HepG2 (cell line): Measurements from ENCODE around the gene GNG12. TPM values are rescaled to one million over a fixed set of nuclear protein-coding genes. Genes with fewer than 3 reads are reported as not detected.

Source experiments
- AGO1 ChIP-seq: fragments of 200-400 bp; formaldehyde crosslinking; IDR thresholded peaks from 2 replicates; pipeline ENCODE4 v1.6.1; 2017; ENCODE audit warnings: mild to moderate bottlenecking, low read depth, low read length, moderate library complexity; ENCODE audit not compliant: poor library complexity, severe bottlenecking
- ATF7-NPFF ChIP-seq: sonication (generic); formaldehyde crosslinking; IDR thresholded peaks from 2 replicates; pipeline ENCODE4 v1.8.1; 2023; ENCODE audit warnings: mild to moderate bottlenecking, low read depth, missing genetic modification reagents, moderate library complexity
- ELF4 ChIP-seq: sonication (generic); formaldehyde crosslinking; IDR thresholded peaks from 2 replicates; pipeline ENCODE4 v1.5.0; 2020; ENCODE audit warnings: missing genetic modification reagents, mild to moderate bottlenecking, moderate library complexity, borderline replicate concordance
- FOXC1 ChIP-seq: sonication (generic); formaldehyde crosslinking; IDR thresholded peaks from 2 replicates; pipeline ENCODE4 v1.8.0; 2022; ENCODE audit warnings: mild to moderate bottlenecking, missing genetic modification reagents, borderline replicate concordance
- GMEB2 ChIP-seq: IDR thresholded peaks from 2 replicates; pipeline ENCODE4 v1.6.1; 2016; ENCODE audit warnings: missing biosample characterization, missing genetic modification reagents, low read depth
- HNRNPUL1 ChIP-seq: fragments of 200-400 bp; formaldehyde crosslinking; IDR thresholded peaks from 2 replicates; pipeline ENCODE4 v1.6.1; 2017; ENCODE audit warnings: low read depth, mild to moderate bottlenecking, low read length, moderate library complexity
- MAZ ChIP-seq, 2 experiments: sonication (generic) in 1 of 2; formaldehyde crosslinking in 1 of 2; IDR thresholded peaks; 2 replicates each; pipeline versions ENCODE4 v1.5.0 to v1.6.1; 2012 to 2020; ENCODE audit warnings: low read depth in 2 of 2, mild to moderate bottlenecking in 2 of 2, borderline replicate concordance in 1 of 2, improper control_type of control experiment in 1 of 2, low read length in 1 of 2, missing genetic modification reagents in 1 of 2, moderate library complexity in 1 of 2
- MLLT10 ChIP-seq: sonication (generic); formaldehyde crosslinking; IDR thresholded peaks from 2 replicates; pipeline ENCODE4 v1.4.0; 2020; ENCODE audit warnings: missing genetic modification reagents
- NONO ChIP-seq, 2 experiments: fragments of 450-650 bp in 1 of 2; sonication (generic) in 1 of 2; formaldehyde crosslinking in 1 of 2; IDR thresholded peaks in 1 of 2; conservative IDR thresholded peaks in 1 of 2; 2 replicates each; pipeline versions ENCODE4 v1.6.1 to v1.8.0; 2017 to 2022; ENCODE audit warnings: mild to moderate bottlenecking in 1 of 2, missing genetic modification reagents in 1 of 2, moderate library complexity in 1 of 2
- SOX6 ChIP-seq, 2 experiments: fragments of 450-650 bp in 1 of 2; sonication (generic) in 1 of 2; formaldehyde crosslinking in 1 of 2; IDR thresholded peaks; 2 replicates each; pipeline versions ENCODE4 v1.4.0 to v1.6.1; 2017 to 2020; ENCODE audit warnings: antibody characterized with exemption in 1 of 2, mild to moderate bottlenecking in 1 of 2, missing genetic modification reagents in 1 of 2
- SPEN ChIP-seq: sonication (generic); formaldehyde crosslinking; IDR thresholded peaks from 2 replicates; pipeline ENCODE4 v1.5.1; 2020; ENCODE audit warnings: low read depth, mild to moderate bottlenecking, missing genetic modification reagents
- ZBTB25 ChIP-seq: IDR thresholded peaks from 2 replicates; pipeline ENCODE4 v1.6.1; 2018; ENCODE audit warnings: missing genetic modification reagents
- ZBTB26 ChIP-seq: IDR thresholded peaks from 2 replicates; pipeline ENCODE4 v1.6.1; 2016; ENCODE audit warnings: missing compliant biosample characterization, missing genetic modification reagents, borderline replicate concordance
- ZFX ChIP-seq: sonication (generic); formaldehyde crosslinking; IDR thresholded peaks from 2 replicates; pipeline ENCODE4 v1.4.0; 2020; ENCODE audit warnings: mild to moderate bottlenecking, low read depth, missing genetic modification reagents, moderate library complexity
- ZHX1 ChIP-seq: sonication (generic); formaldehyde crosslinking; IDR thresholded peaks from 2 replicates; pipeline ENCODE4 v1.8.1; 2022; ENCODE audit warnings: low read depth, mild to moderate bottlenecking, missing genetic modification reagents
- ZMYM4 ChIP-seq: sonication (generic); formaldehyde crosslinking; IDR thresholded peaks from 2 replicates; pipeline ENCODE4 v1.8.1; 2023; ENCODE audit warnings: mild to moderate bottlenecking, missing genetic modification reagents
- ZNF282 ChIP-seq: fragments of 450-650 bp; IDR thresholded peaks from 2 replicates; pipeline ENCODE4 v1.6.1; 2018; ENCODE audit not compliant: partially characterized antibody
- ZNF460 ChIP-seq: sonication (generic); formaldehyde crosslinking; IDR thresholded peaks from 2 replicates; pipeline ENCODE4 v1.5.1; 2020; ENCODE audit warnings: missing genetic modification reagents, mild to moderate bottlenecking, borderline replicate concordance
- ZNF468 ChIP-seq: sonication (generic); formaldehyde crosslinking; IDR thresholded peaks from 2 replicates; pipeline ENCODE4 v1.8.0; 2022; ENCODE audit warnings: mild to moderate bottlenecking, moderate library complexity, missing genetic modification reagents
- ZNF547 ChIP-seq: sonication (generic); formaldehyde crosslinking; IDR thresholded peaks from 2 replicates; pipeline ENCODE4 v1.5.1; 2020; ENCODE audit warnings: mild to moderate bottlenecking, missing genetic modification reagents
- ZSCAN9 ChIP-seq: IDR thresholded peaks from 2 replicates; pipeline ENCODE4 v1.6.1; 2016; ENCODE audit warnings: borderline replicate concordance
- polyA plus RNA-seq, 8 experiments: library from polyadenylated mRNA; depleted of rRNA in 3 of 8; stranded (reverse) in 7 of 8; unstranded in 1 of 8; fragments of >200 nt; fragmentation: Illumina TruSeq in 4 of 8; extraction: Trizol in 4 of 8; gene quantifications; 2 replicates each; pipeline versions ENCODE4 v1.2.1 to v1.2.3, GENCODE V29; 2011 to 2016; ENCODE audit warnings: low read depth in 4 of 8, missing spikeins in 1 of 8, mixed read lengths in 1 of 8; ENCODE audit not compliant: insufficient read depth in 1 of 8
- total RNA-seq, 5 experiments: library from RNA; depleted of rRNA; stranded (reverse); fragments of >200 nt; fragmentation: Illumina TruSeq; extraction: Trizol; gene quantifications; 2 replicates each; pipeline ENCODE4 v1.2.3, GENCODE V29; 2016; ENCODE audit warnings: low read depth in 1 of 5

Gene GNG12
- total and polyA plus RNA-seq, 2 of the 13 experiments (the other 11 are each of a cell fraction or from before 2014, with no cell fraction given), result 0.11 TPM

GRCh38 chr1:67700692-67701410 is 132.4 kb downstream of the GNG12 start (continued):
- TF ChIP-seq ELF4, result no peak
- no peak; the same call in 1 of the 2 replicates for TF ChIP-seq ZFX
- no peak for TF ChIP-seq NONO (IDR thresholded peaks at IDR 0.05)
- 0 out of 2 replicates have a peak, but pooled peaks have one; percentile 42 for TF ChIP-seq NONO (CRISPR knock-in tag; conservative IDR thresholded peaks at IDR 0.05)
- TF ChIP-seq GMEB2 (CRISPR knock-in tag), result no peak
- no peak for TF ChIP-seq ZNF547 (CRISPR knock-in tag)
- TF ChIP-seq ATF7-NPFF (CRISPR knock-in tag), result no peak
- TF ChIP-seq ZBTB25 (CRISPR knock-in tag), result no peak; the same call in 1 of the 2 replicates
- TF ChIP-seq MLLT10 (CRISPR knock-in tag), result no peak
- TF ChIP-seq HNRNPUL1, result no peak
- TF ChIP-seq AGO1, result no peak
- TF ChIP-seq FOXC1 (CRISPR knock-in tag), result no peak
- TF ChIP-seq ZNF282, result no peak
- TF ChIP-seq SOX6 (IDR thresholded peaks at IDR 0.05), result no peak
- peak; percentile 94 for TF ChIP-seq SOX6 (CRISPR knock-in tag; IDR thresholded peaks at IDR 0.05)
- peak; percentile 80; the same call in 1 of the 2 replicates for TF ChIP-seq SPEN (CRISPR knock-in tag)
- peak; percentile 71; the same call in 1 of the 2 replicates for TF ChIP-seq ZBTB26 (CRISPR knock-in tag)
- TF ChIP-seq MAZ (IDR thresholded peaks at IDR 0.05; ENCODE audit: borderline replicate concordance, low read depth, low read length), result peak; percentile 61
- TF ChIP-seq MAZ (CRISPR knock-in tag; IDR thresholded peaks at IDR 0.05; ENCODE audit: low read depth), result 0 out of 2 replicates have a peak, but pooled peaks have one; percentile 29
- peak; percentile 70; the same call in 1 of the 2 replicates for TF ChIP-seq ZHX1 (CRISPR knock-in tag)
- peak; percentile 79 for TF ChIP-seq ZMYM4 (CRISPR knock-in tag)
- no peak for TF ChIP-seq ZNF468 (CRISPR knock-in tag)
- TF ChIP-seq ZSCAN9 (CRISPR knock-in tag), result peak; percentile 43; the same call in 1 of the 2 replicates
- TF ChIP-seq ZNF460 (CRISPR knock-in tag), result peak; percentile 43; the same call in 1 of the 2 replicates
